HCT116 (cell line): Measurements from ENCODE around the gene RAVER1. TPM values are rescaled to one million over a fixed set of nuclear protein-coding genes. Genes with fewer than 3 reads are reported as not detected.

ENCODE experiments used
- ATAC-seq: fragments of 200-7000 bp; cut with Tn5 transposase; 2 replicates; pipeline ENCODE4 v1.9.1; 2020; ENCODE audit warnings: mild to moderate bottlenecking, moderate library complexity
- BruUV-seq: library from RNA; stranded (reverse); fragments of 400-500 nt; replicated peaks from 2 replicates; lab custom pipeline; 2021; lab: Mats Ljungman, UMichigan
- CTCF ChIA-PET: fragments of 300-600 bp; sonication (Branson Sonifier 250); formaldehyde crosslinking; loops from one replicate; lab custom pipeline; 2021; ENCODE audit warnings: antibody characterized with exemption; lab: Charles Lee
- POLR2A ChIA-PET: fragments of 300-600, 350-600 bp; sonication (Branson Sonifier 250); formaldehyde crosslinking; loops from one replicate; lab custom pipeline; 2021; ENCODE audit warnings: antibody characterized with exemption; lab: Charles Lee
- RAD21 ChIA-PET, 2 experiments: fragments of 300-600 bp; sonication (Branson Sonifier 250); formaldehyde crosslinking; loops; one replicate each; lab custom pipeline; 2023; ENCODE audit warnings: low total read pairs in 2 of 2; ENCODE audit not compliant: uncharacterized antibody in 2 of 2, unreplicated experiment in 2 of 2, low non-redundant PET in 1 of 2; lab: Charles Lee
- DNase-seq: peaks from one replicate; pipeline ENCODE4 v3.0.0-alpha.2; 2010; ENCODE audit warnings: low read depth, low spot score
- H2AFZ ChIP-seq: fragments of 200-600 bp; shearing (Covaris generic), sonication (generic); 2 replicates; pipeline ENCODE4 v1.6.1; 2017; ENCODE audit warnings: low read depth, mixed run types, mixed read lengths, antibody characterized with exemption, low read length; ENCODE audit not compliant: poor library complexity, severe bottlenecking
- H3K27ac ChIP-seq: 2 replicates; pipeline ENCODE4 v1.5.1; 2012; ENCODE audit warnings: low read depth, low read length
- H3K27me3 ChIP-seq: fragments of 200-600 bp; sonication (generic); 2 replicates; pipeline ENCODE4 v1.6.1; 2016; ENCODE audit warnings: mixed run types, low read length, mixed read lengths; ENCODE audit not compliant: insufficient read depth
- H3K36me3 ChIP-seq, 2 experiments: fragments of 200-500 bp in 1 of 2; fragments of 200-600 bp in 1 of 2; sonication (Bioruptor generic) in 1 of 2; sonication (generic) in 1 of 2; 2 replicates each; pipeline versions ENCODE4 v1.5.1 to v1.6.1; 2014 to 2016; ENCODE audit warnings: low read length in 2 of 2, inconsistent platforms in 1 of 2, mixed read lengths in 1 of 2, mixed run types in 1 of 2; ENCODE audit not compliant: insufficient read depth in 2 of 2, control insufficient read depth in 1 of 2
- H3K4me1 ChIP-seq, 2 experiments: fragments of 200-600 bp in 1 of 2; sonication (generic) in 1 of 2; 2 replicates each; pipeline versions ENCODE4 v1.5.1 to v1.6.1; 2012 to 2017; ENCODE audit warnings: low read length in 2 of 2, inconsistent platforms in 1 of 2, mild to moderate bottlenecking in 1 of 2, mixed read lengths in 1 of 2, mixed run types in 1 of 2, moderate library complexity in 1 of 2; ENCODE audit not compliant: insufficient read depth in 2 of 2, control insufficient read depth in 1 of 2
- H3K4me2 ChIP-seq: fragments of 200-600 bp; sonication (generic); 2 replicates; pipeline ENCODE4 v1.6.1; 2017; ENCODE audit warnings: mixed run types, low read length, mixed read lengths
- H3K4me3 ChIP-seq, 2 experiments: fragments of 200-600 bp in 1 of 2; sonication (generic) in 1 of 2; replicated peaks in 1 of 2; 2 replicates each; pipeline ENCODE4 v1.5.1; 2011 to 2016; ENCODE audit warnings: low read length in 2 of 2, control low read depth in 1 of 2, low read depth in 1 of 2, mild to moderate bottlenecking in 1 of 2, mixed read lengths in 1 of 2, mixed run types in 1 of 2
- H3K79me2 ChIP-seq: fragments of 200-600 bp; sonication (generic); 2 replicates; pipeline ENCODE4 v1.6.1; 2017; ENCODE audit warnings: mild to moderate bottlenecking, mixed run types, low read length, moderate library complexity, mixed read lengths; ENCODE audit not compliant: insufficient read depth
- H3K9ac ChIP-seq: fragments of 200-600 bp; sonication (generic); 2 replicates; pipeline ENCODE4 v1.6.1; 2016; ENCODE audit warnings: low read length, mixed read lengths
- H3K9me2 ChIP-seq: fragments of 200-600 bp; sonication (generic), shearing (Covaris generic); 2 replicates; pipeline ENCODE4 v1.6.1; 2017; ENCODE audit warnings: mixed run types, mild to moderate bottlenecking, moderate library complexity; ENCODE audit not compliant: insufficient read depth
- H3K9me3 ChIP-seq, 2 experiments: fragments of 200-500 bp in 1 of 2; fragments of 200-600 bp in 1 of 2; sonication (Bioruptor generic) in 1 of 2; sonication (generic) in 1 of 2; 2 replicates each; pipeline ENCODE4 v1.6.1; 2014 to 2017; ENCODE audit warnings: low read length in 2 of 2, mixed read lengths in 2 of 2, inconsistent platforms in 1 of 2, low read depth in 1 of 2, mild to moderate bottlenecking in 1 of 2, mixed run types in 1 of 2, moderate library complexity in 1 of 2; ENCODE audit not compliant: control insufficient read depth in 1 of 2, insufficient read depth in 1 of 2
- H4K20me1 ChIP-seq: fragments of 200-600 bp; sonication (generic), shearing (Covaris generic); 2 replicates; pipeline ENCODE4 v1.6.1; 2017; ENCODE audit warnings: mixed run types, mild to moderate bottlenecking, moderate library complexity; ENCODE audit not compliant: insufficient read depth
- CBX3 ChIP-seq: IDR thresholded peaks from 2 replicates; pipeline ENCODE4 v1.6.1; 2012; ENCODE audit warnings: low read depth
- EZH2 ChIP-seq: fragments of 200-600 bp; sonication (generic); IDR thresholded peaks from 2 replicates; pipeline ENCODE4 v1.6.1; 2017; ENCODE audit warnings: antibody characterized with exemption, mixed run types
- FOSL1 ChIP-seq: IDR thresholded peaks from 2 replicates; pipeline ENCODE4 v1.6.1; 2012; ENCODE audit warnings: low read depth
- POLR2AphosphoS5 ChIP-seq: IDR thresholded peaks from 2 replicates; pipeline ENCODE4 v1.6.1; 2011; ENCODE audit warnings: mild to moderate bottlenecking, low read depth, low read length, moderate library complexity
- RAD21 ChIP-seq: IDR thresholded peaks from 2 replicates; pipeline ENCODE4 v1.6.1; 2012; ENCODE audit warnings: low read depth, mild to moderate bottlenecking
- TCF7L2 ChIP-seq: IDR thresholded peaks from 2 replicates; pipeline ENCODE4 v1.7.0; 2011; ENCODE audit warnings: borderline replicate concordance, inconsistent platforms; ENCODE audit not compliant: insufficient read depth, insufficient read length; ENCODE audit errors: extremely low read depth
- YY1 ChIP-seq: IDR thresholded peaks from 2 replicates; pipeline ENCODE4 v1.6.1; 2011; ENCODE audit warnings: low read length, low read depth, moderate library complexity, mild to moderate bottlenecking; ENCODE audit not compliant: insufficient replicate concordance; ENCODE audit errors: extremely low read depth
- ZNF274 ChIP-seq: fragments of 200-500 bp; sonication (Bioruptor generic); IDR thresholded peaks from 2 replicates; pipeline ENCODE4 v1.6.1; 2014; ENCODE audit warnings: mild to moderate bottlenecking, low read depth, low read length, inconsistent platforms
- intact Hi-C: fragments of 100-400 bp; cut with micrococcal nuclease; formaldehyde crosslinking; loops from 2 replicates; pipeline ENCODE4 v1.10.0; 2022
- total RNA-seq: library from RNA; stranded (reverse); gene quantifications from one replicate; pipeline ENCODE4 v1.2.1, GENCODE V29; 2021; ENCODE audit not compliant: unreplicated experiment
- TF ChIP-seq, protein P1 (sequence below): IDR thresholded peaks from 2 replicates; pipeline ENCODE4 v1.6.1; 2012

The RAVER1 gene
- total RNA-seq, 1 experiment from 2014 or later, result 71.0 TPM

DNA sequence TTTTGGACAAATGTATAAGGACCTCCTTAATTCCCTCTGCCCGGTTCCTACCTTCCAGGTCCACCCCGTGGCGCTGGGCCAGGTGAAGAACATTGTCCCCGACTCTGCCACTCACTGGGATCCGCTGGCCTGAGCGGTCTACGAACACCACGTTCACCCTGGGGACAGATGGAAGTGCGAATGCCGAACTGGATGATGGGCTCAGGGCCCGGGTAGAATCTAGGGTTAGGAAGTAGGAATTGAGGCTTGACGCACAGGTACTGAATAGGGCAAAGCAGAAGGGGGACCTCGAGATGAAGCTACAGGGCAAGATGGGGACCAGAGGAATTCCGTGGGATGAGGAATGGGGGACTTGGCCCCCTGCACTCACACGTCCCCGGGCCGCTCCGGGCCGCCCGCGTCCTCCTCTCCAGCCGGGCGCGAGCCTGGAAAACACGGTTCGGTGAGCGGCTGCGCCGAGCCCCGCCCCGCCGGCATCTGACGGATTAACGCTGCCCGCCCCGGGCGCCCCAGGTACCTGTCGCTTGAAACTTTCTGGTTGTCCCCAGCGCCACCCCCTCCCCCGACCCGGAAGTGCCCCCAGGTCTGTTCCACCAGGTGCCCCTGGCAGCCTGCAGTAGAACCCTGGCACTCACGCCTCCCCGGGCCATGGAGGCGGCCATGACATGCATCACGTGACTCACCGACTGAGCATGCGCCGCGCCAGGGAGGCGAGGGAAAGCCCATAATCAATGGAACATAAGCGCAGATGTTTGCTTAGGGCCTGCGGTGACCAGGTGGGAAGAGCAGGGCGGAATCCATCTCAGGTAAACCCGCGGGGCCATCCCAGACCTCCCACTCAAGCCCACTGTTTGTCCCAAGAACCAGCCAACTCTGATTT is 17.8 kb downstream of the RAVER1 start, which contains the start of gene FDX2 (continued):
- TF ChIP-seq, protein P1, sequence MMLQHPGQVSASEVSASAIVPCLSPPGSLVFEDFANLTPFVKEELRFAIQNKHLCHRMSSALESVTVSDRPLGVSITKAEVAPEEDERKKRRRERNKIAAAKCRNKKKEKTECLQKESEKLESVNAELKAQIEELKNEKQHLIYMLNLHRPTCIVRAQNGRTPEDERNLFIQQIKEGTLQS, result no peak
- TF ChIP-seq EZH2 (no peak), RAD21 (no peak), ZNF274 (no peak), FOSL1 (no peak)

DNA sequence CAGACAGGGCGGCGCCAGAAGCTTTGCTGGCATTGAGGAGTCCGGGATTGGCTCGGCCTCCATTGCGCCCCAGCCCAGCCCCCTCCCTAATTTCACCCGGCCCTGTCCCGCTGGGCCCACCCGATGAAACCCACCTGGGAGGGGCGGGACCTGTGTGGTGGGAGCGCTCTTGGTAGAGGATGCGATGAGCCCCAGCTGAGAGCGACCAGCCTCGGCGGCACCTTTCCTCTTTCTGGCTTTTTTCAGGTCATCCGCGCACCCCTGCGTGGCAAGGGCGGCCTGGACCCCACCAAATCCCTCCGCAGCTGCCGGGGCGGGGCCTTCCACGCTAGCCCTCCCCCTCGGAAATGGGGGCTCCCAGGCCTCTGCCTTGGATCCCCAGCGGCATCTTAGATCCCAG is 23.9 kb downstream of the RAVER1 start, which contains the start of gene ZGLP1:
ZGLP1 (minus strand) TSS at position 393 of the 400 bp plus-strand sequence.
- Histone ChIP-seq H4K20me1 (no peaks in the 10 kb centered on the region), H3K27ac (no peak within 1 kb of the TSS), H3K9me3 (no peaks in the 10 kb centered on the region), H3K9me2 (no peaks in the 10 kb centered on the region), H3K79me2 (no peaks in the 10 kb centered on the region), H3K4me2 (no peak within 1 kb of the TSS), H3K27me3 (no peaks in the 10 kb centered on the region), H3K36me3 (no peaks in the 10 kb centered on the region), H2AFZ (no peak within 1 kb of the TSS), H3K9ac (no peak within 1 kb of the TSS), H3K4me1 (peaks cover 1 to 2% of the 10 kb centered on the region in 2 experiments; a peak in 3 of 4 replicates), H3K4me3 (no peak within 1 kb of the TSS)
- TF ChIP-seq CBX3 (no peak), YY1 (no peak), POLR2AphosphoS5 (no peak), TCF7L2 (no peak)
- no TSS peak for BruUV-seq
- ChIA-PET CTCF (no interaction called here), RAD21 (no interaction called here), POLR2A (no interaction called here)
- ATAC-seq (no peak), DNase-seq (no peak)
- intact Hi-C loops, result no loop called here
